ENCODE results near the gene DAP.

The DAP gene

DNA sequence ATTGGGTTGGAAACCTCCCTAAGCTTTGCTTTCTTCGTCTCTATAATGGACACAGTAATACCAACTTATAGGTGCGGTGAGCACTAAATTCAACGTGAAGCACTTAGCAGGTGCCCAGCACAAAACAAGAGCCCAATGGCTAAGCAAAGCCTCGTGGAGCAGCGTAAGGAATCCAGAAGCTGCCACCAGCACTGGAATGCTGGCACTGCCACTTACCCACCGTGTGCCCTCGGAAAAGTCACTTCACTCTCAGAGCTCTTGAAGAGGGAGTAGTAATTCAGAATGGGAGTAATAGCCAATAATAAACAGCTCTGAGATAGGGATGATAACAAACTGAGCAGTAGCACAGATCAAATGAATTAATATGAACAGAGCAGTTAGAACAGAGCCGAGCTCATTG, 16.4 kb downstream of the DAP start:
- peaks cover 28 to 68% (median 63%) of the 10 kb centered on the region in 3 donors for H3K36me3 ChIP-seq
- no peak overlapping the region for H3K4me3 ChIP-seq
- intact Hi-C loops (cut with DNase I; ENCODE audit: low total_unique reads), result no loop called here
- DNase-seq, result no peak
- H3K4me1 ChIP-seq, result no peaks in the 10 kb centered on the region
- H3K9me3 ChIP-seq, result no peaks in the 10 kb centered on the region
- TF ChIP-seq, protein P1, sequence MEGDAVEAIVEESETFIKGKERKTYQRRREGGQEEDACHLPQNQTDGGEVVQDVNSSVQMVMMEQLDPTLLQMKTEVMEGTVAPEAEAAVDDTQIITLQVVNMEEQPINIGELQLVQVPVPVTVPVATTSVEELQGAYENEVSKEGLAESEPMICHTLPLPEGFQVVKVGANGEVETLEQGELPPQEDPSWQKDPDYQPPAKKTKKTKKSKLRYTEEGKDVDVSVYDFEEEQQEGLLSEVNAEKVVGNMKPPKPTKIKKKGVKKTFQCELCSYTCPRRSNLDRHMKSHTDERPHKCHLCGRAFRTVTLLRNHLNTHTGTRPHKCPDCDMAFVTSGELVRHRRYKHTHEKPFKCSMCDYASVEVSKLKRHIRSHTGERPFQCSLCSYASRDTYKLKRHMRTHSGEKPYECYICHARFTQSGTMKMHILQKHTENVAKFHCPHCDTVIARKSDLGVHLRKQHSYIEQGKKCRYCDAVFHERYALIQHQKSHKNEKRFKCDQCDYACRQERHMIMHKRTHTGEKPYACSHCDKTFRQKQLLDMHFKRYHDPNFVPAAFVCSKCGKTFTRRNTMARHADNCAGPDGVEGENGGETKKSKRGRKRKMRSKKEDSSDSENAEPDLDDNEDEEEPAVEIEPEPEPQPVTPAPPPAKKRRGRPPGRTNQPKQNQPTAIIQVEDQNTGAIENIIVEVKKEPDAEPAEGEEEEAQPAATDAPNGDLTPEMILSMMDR (IDR thresholded peaks at IDR 0.05), result no peak
- no peaks in the 10 kb centered on the region for H3K27me3 ChIP-seq
- no peak overlapping the region for H3K27ac ChIP-seq

DNA sequence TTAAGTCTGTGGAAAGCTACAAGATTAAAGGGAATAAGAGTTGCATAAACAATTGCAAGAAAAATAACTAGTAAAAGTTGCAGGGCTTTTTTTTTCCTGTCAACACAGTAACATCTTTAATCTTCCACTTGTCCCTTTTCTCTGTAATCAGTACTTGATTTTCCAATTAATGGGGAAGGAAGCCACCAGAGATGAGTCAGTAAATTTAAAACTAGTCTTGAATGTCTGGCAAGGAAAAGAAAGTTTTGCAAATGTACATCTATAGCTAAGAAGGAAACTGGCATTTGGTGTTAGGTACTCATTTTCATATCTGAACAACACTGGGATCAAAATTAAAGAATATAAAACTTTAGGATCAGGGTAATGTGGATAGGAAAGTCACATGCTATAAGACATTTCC, 17.1 kb downstream of the DAP start:
- H3K4me1 ChIP-seq, result no peaks in the 10 kb centered on the region
- DNase-seq, result no peak
- no peaks in the 10 kb centered on the region for H3K27me3 ChIP-seq
- intact Hi-C loops (cut with DNase I; ENCODE audit: low total_unique reads), result no loop called here
- H3K4me3 ChIP-seq, result no peak overlapping the region
- H3K27ac ChIP-seq, result no peak overlapping the region
- H3K9me3 ChIP-seq, result no peaks in the 10 kb centered on the region
- peaks cover 33 to 68% (median 63%) of the 10 kb centered on the region in 3 donors for H3K36me3 ChIP-seq
- TF ChIP-seq, protein P1 (IDR thresholded peaks at IDR 0.05), result no peak

DNA sequence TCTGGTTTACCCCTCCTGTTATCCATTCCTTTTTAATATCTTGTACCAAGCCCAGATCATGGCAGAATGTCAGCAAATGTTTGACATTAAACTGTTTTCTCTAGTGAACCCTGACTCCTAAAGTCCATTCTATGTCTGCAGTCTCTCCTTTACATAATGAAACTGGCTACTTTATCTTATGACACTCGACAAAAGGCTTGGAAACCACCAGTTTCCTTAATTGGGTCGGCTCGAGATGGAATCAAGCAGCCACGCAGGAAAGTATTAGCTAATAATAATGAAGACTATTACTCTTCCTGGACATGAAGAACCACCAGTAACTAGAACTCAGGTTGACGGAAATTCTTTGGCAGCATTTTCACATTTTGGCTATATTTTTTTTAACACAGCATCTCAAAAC, 17.5 kb downstream of the DAP start:
- Histone ChIP-seq H3K27me3 (no peaks in the 10 kb centered on the region), H3K4me3 (no peak overlapping the region), H3K36me3 (peaks cover 33 to 67% (median 63%) of the 10 kb centered on the region in 3 donors), H3K9me3 (no peaks in the 10 kb centered on the region), H3K4me1 (no peaks in the 10 kb centered on the region), H3K27ac (no peak overlapping the region)
- intact Hi-C loops (cut with DNase I; ENCODE audit: low total_unique reads), result no loop called here
- no peak for DNase-seq
- TF ChIP-seq, protein P1 (IDR thresholded peaks at IDR 0.05), result no peak

DNA sequence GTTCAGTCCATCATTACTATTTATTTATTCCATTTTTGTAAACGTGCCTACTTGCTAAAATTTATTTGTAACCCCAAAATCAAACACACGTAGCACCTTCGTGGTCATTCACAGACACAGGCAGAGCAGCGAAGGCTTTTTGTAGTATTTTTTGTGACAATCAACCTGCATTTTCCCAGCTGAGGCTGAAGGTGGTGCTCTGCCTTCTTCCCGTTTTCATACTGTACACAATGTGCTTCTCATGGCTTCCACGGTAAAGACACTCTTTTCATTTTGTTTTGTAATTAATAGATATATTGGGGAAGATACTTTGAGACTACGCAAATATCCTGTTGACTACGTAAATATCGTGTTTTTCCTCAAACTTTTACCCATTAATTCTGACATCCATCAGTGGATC, 19.4 kb downstream of the DAP start:
- H3K27ac ChIP-seq, result no peak overlapping the region
- intact Hi-C loops (cut with DNase I; ENCODE audit: low total_unique reads), result no loop called here
- H3K9me3 ChIP-seq, result no peaks in the 10 kb centered on the region
- DNase-seq, result no peak
- TF ChIP-seq, protein P1 (IDR thresholded peaks at IDR 0.05), result no peak
- no peak overlapping the region for H3K4me3 ChIP-seq
- H3K4me1 ChIP-seq, result peaks cover 0 to 7% (median 2%) of the 10 kb centered on the region in 4 donors
- no peaks in the 10 kb centered on the region for H3K27me3 ChIP-seq
- peaks cover 26 to 48% (median 48%) of the 10 kb centered on the region in 3 donors for H3K36me3 ChIP-seq

DNA sequence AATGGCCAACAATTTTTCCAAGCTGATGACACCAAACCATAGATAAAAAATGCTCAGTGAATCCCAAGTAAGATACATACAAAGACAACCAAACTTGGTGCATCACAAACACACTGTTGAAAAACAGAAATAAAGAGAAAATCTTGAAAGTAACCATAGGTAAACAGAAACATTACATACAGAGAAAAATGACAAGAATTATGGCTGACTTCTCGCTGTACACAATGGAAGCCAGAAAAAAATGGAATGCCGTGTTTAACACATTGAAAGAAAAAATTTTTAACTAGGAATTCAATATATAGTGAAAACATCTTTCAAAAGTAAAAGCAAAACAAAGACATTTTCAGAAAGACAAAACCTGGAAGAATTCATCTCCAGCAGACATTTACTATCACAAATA, 20.6 kb downstream of the DAP start:
- no peaks in the 10 kb centered on the region for H3K9me3 ChIP-seq
- TF ChIP-seq, protein P1 (IDR thresholded peaks at IDR 0.05), result no peak
- H3K27ac ChIP-seq, result no peak overlapping the region
- no peak for DNase-seq
- peaks cover 20 to 36% (median 36%) of the 10 kb centered on the region in 3 donors for H3K36me3 ChIP-seq
- no peak overlapping the region for H3K4me3 ChIP-seq
- no peaks in the 10 kb centered on the region for H3K27me3 ChIP-seq
- H3K4me1 ChIP-seq, result peaks cover 0 to 9% (median 3%) of the 10 kb centered on the region in 4 donors
- intact Hi-C loops (cut with DNase I; ENCODE audit: low total_unique reads), result no loop called here

DNA sequence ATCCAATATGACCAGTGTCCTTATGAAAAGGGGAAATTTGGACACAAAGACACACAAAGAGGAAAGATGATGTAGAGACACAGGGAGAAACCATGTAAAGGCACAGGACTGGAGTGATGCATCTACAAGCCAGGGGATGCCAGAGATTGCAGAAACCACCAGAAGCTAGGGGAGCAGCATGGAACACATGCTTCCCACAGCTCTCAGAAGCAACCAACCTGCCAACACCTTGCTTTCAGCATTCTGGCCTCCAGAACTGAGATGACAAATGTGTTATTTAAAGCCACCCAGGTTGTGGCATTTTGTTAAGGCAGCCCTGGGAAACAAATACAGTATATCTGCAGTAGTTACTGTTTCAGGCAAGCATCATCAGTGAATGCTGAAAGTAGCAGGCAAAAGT, 23.2 kb downstream of the DAP start:
- no peak overlapping the region for H3K4me3 ChIP-seq
- H3K27ac ChIP-seq, result no peak overlapping the region
- intact Hi-C loops (cut with DNase I; ENCODE audit: low total_unique reads), result no loop called here

More for the DNA sequence above, 23.2 kb downstream of the DAP start:
- Histone ChIP-seq H3K4me1 (peaks cover 0 to 9% (median 3%) of the 10 kb centered on the region in 4 donors), H3K36me3 (peaks cover 10 to 19% (median 14%) of the 10 kb centered on the region in 3 donors), H3K27me3 (no peaks in the 10 kb centered on the region), H3K9me3 (no peaks in the 10 kb centered on the region)
- no peak for DNase-seq
- TF ChIP-seq, protein P1 (IDR thresholded peaks at IDR 0.05), result no peak

All from tibial artery (tissue), 4 donors.